ENCODE data around the gene CDK5R1. TPM values are rescaled to one million over a fixed set of nuclear protein-coding genes. Genes with fewer than 3 reads are reported as not detected.
A peak's percentile ranks its signal among the peaks of the same experiment; 100 is the strongest.

CDK5R1 gene
- total RNA-seq, 1 donor from 2014 or later = 34.1 TPM

- peaks cover 3% of the 10 kb centered on the region for H3K9me3 Mint-ChIP-seq
- no peaks in the 10 kb centered on the region for H3K27me3 Mint-ChIP-seq (ENCODE audit: low read depth)
- peaks cover 57% of the 10 kb centered on the region for H3K4me1 Mint-ChIP-seq
- no peak for DNase-seq (ENCODE audit: low read depth, low spot score)
- no peak overlapping the region for H3K4me3 Mint-ChIP-seq
- TF ChIP-seq, protein P1, sequence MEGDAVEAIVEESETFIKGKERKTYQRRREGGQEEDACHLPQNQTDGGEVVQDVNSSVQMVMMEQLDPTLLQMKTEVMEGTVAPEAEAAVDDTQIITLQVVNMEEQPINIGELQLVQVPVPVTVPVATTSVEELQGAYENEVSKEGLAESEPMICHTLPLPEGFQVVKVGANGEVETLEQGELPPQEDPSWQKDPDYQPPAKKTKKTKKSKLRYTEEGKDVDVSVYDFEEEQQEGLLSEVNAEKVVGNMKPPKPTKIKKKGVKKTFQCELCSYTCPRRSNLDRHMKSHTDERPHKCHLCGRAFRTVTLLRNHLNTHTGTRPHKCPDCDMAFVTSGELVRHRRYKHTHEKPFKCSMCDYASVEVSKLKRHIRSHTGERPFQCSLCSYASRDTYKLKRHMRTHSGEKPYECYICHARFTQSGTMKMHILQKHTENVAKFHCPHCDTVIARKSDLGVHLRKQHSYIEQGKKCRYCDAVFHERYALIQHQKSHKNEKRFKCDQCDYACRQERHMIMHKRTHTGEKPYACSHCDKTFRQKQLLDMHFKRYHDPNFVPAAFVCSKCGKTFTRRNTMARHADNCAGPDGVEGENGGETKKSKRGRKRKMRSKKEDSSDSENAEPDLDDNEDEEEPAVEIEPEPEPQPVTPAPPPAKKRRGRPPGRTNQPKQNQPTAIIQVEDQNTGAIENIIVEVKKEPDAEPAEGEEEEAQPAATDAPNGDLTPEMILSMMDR (conservative IDR thresholded peaks at IDR 0.05) = no peak
- H3K36me3 Mint-ChIP-seq (ENCODE audit: low read depth) = peaks cover 4% of the 10 kb centered on the region
- peak overlapping the region; percentile 9 for H3K27ac Mint-ChIP-seq (ENCODE audit: unreplicated experiment)
Observed at GRCh38 chr17:32533296-32533695, 46.5 kb downstream of the CDK5R1 start.

- TF ChIP-seq, protein P1 (conservative IDR thresholded peaks at IDR 0.05) = no peak
- Mint-ChIP-seq H3K27ac (ENCODE audit: unreplicated experiment) (peak overlapping the region; percentile 36), H3K4me1 (peaks cover 55% of the 10 kb centered on the region)
Observed at GRCh38 chr17:32536736-32537643, 50.2 kb downstream of the CDK5R1 start.

More at GRCh38 chr17:32536736-32537643, 50.2 kb downstream of the CDK5R1 start:
- Mint-ChIP-seq H3K36me3 (ENCODE audit: low read depth) (peaks cover 6% of the 10 kb centered on the region), H3K9me3 (peaks cover 8% of the 10 kb centered on the region), H3K4me3 (peak overlapping the region; percentile 20), H3K27me3 (ENCODE audit: low read depth) (no peaks in the 10 kb centered on the region)
- DNase-seq (ENCODE audit: low read depth, low spot score) = no peak

Other genes with a start within 250 kb of the CDK5R1 start
- gene RHBDL3, start 221.2 kb upstream of the CDK5R1 start, total RNA-seq = 17.7 and 18.7 TPM in 2 replicates
- 46.8 and 52.8 TPM in 2 replicates for gene C17orf75, start 144.8 kb upstream of the CDK5R1 start, total RNA-seq
- 245 and 249 TPM in 2 replicates for gene ZNF207, start 136.8 kb upstream of the CDK5R1 start, total RNA-seq
- gene PSMD11, start 42.5 kb upstream of the CDK5R1 start, total RNA-seq = 139 and 156 TPM in 2 replicates